HUES6 (cell line): ENCODE measurements around the gene APC.
A peak's percentile ranks its signal among the peaks of the same experiment; 100 is the strongest.

Experiments
- H3K27ac ChIP-seq: 2 replicates; pipeline ENCODE4 v1.7.0; 2013; ENCODE audit warnings: low read depth, mild to moderate bottlenecking, low read length, inconsistent platforms
- H3K27me3 ChIP-seq: 2 replicates; pipeline ENCODE4 v1.6.1; 2013; ENCODE audit warnings: low read length; ENCODE audit not compliant: control insufficient read depth, insufficient read depth
- H3K36me3 ChIP-seq: 2 replicates; pipeline ENCODE4 v1.6.1; 2013; ENCODE audit warnings: low read length; ENCODE audit not compliant: control insufficient read depth, insufficient read depth
- H3K4me1 ChIP-seq: 2 replicates; pipeline ENCODE4 v1.6.1; 2013; ENCODE audit warnings: low read length; ENCODE audit not compliant: control insufficient read depth, insufficient read depth
- H3K4me3 ChIP-seq: 2 replicates; pipeline ENCODE4 v1.5.1; 2013; ENCODE audit warnings: low read depth, low read length
- H3K9ac ChIP-seq: one replicate; pipeline ENCODE4 v1.6.1; 2013; ENCODE audit warnings: mild to moderate bottlenecking, low read length
- H3K9me3 ChIP-seq: 2 replicates; pipeline ENCODE4 v1.6.1; 2013; ENCODE audit warnings: low read depth, low read length; ENCODE audit not compliant: control insufficient read depth, insufficient read depth

APC gene

GRCh38 chr5:112743631-112744030, 5.9 kb downstream of the APC start:
- no peak overlapping the region for H3K9ac ChIP-seq
- H3K27ac ChIP-seq, result no peak overlapping the region
- no peaks in the 10 kb centered on the region for H3K9me3 ChIP-seq
- no peak overlapping the region for H3K4me3 ChIP-seq
- no peaks in the 10 kb centered on the region for H3K27me3 ChIP-seq
- no peaks in the 10 kb centered on the region for H3K36me3 ChIP-seq
- no peaks in the 10 kb centered on the region for H3K4me1 ChIP-seq

GRCh38 chr5:112752335-112752734, 14.7 kb downstream of the APC start:
- Histone ChIP-seq H3K27me3 (no peaks in the 10 kb centered on the region), H3K4me1 (no peaks in the 10 kb centered on the region; the same call in 1 of the 2 replicates), H3K27ac (no peak overlapping the region), H3K4me3 (no peak overlapping the region), H3K9ac (no peak overlapping the region), H3K36me3 (peaks cover 3% of the 10 kb centered on the region; the same call in 1 of the 2 replicates), H3K9me3 (no peaks in the 10 kb centered on the region)

- H3K9me3 ChIP-seq, result no peaks in the 10 kb centered on the region
- H3K27ac ChIP-seq, result no peak overlapping the region
- no peak overlapping the region for H3K9ac ChIP-seq
- peaks cover 9% of the 10 kb centered on the region for H3K36me3 ChIP-seq
- H3K4me1 ChIP-seq, result no peaks in the 10 kb centered on the region; the same call in 1 of the 2 replicates
- no peaks in the 10 kb centered on the region for H3K27me3 ChIP-seq
- H3K4me3 ChIP-seq, result no peak overlapping the region
These were observed 18.0 kb downstream of the APC start for GRCh38 chr5:112755703-112756102.

- H3K9me3 ChIP-seq, result no peaks in the 10 kb centered on the region
- no peak overlapping the region for H3K9ac ChIP-seq
- no peaks in the 10 kb centered on the region for H3K27me3 ChIP-seq
- no peaks in the 10 kb centered on the region; the same call in 1 of the 2 replicates for H3K4me1 ChIP-seq
- H3K27ac ChIP-seq, result peak overlapping the region; percentile 44; the same call in 1 of the 2 replicates
- no peak overlapping the region for H3K4me3 ChIP-seq
- peaks cover 9% of the 10 kb centered on the region for H3K36me3 ChIP-seq
These were observed 20.0 kb downstream of the APC start for GRCh38 chr5:112757468-112758208.

- Histone ChIP-seq H3K9ac (no peak overlapping the region), H3K36me3 (peaks cover 9% of the 10 kb centered on the region), H3K4me1 (no peaks in the 10 kb centered on the region; the same call in 1 of the 2 replicates), H3K9me3 (no peaks in the 10 kb centered on the region), H3K4me3 (no peak overlapping the region), H3K27me3 (no peaks in the 10 kb centered on the region), H3K27ac (no peak overlapping the region)
These were observed 21.0 kb downstream of the APC start for GRCh38 chr5:112758676-112759075.

- H3K9ac ChIP-seq, result no peak overlapping the region
- H3K36me3 ChIP-seq, result peaks cover 9% of the 10 kb centered on the region
- H3K27me3 ChIP-seq, result no peaks in the 10 kb centered on the region
- H3K4me1 ChIP-seq, result no peaks in the 10 kb centered on the region; the same call in 1 of the 2 replicates
- H3K9me3 ChIP-seq, result no peaks in the 10 kb centered on the region
- H3K4me3 ChIP-seq, result no peak overlapping the region
- H3K27ac ChIP-seq, result no peak overlapping the region
These were observed 24.6 kb downstream of the APC start for GRCh38 chr5:112762113-112762810.

- Histone ChIP-seq H3K4me3 (no peak overlapping the region), H3K4me1 (no peaks in the 10 kb centered on the region), H3K9ac (no peak overlapping the region), H3K27me3 (no peaks in the 10 kb centered on the region), H3K36me3 (peaks cover 17% of the 10 kb centered on the region), H3K9me3 (no peaks in the 10 kb centered on the region), H3K27ac (no peak overlapping the region)
These were observed 25.5 kb downstream of the APC start for GRCh38 chr5:112763165-112763564.

- H3K27me3 ChIP-seq, result no peaks in the 10 kb centered on the region
- H3K9ac ChIP-seq, result no peak overlapping the region
- H3K9me3 ChIP-seq, result no peaks in the 10 kb centered on the region
- H3K4me1 ChIP-seq, result no peaks in the 10 kb centered on the region
- H3K27ac ChIP-seq, result no peak overlapping the region
- H3K4me3 ChIP-seq, result no peak overlapping the region
- peaks cover 33% of the 10 kb centered on the region for H3K36me3 ChIP-seq
These were observed 34.4 kb downstream of the APC start for GRCh38 chr5:112772124-112772523.

- no peaks in the 10 kb centered on the region for H3K27me3 ChIP-seq
- H3K9ac ChIP-seq, result no peak overlapping the region
- H3K4me3 ChIP-seq, result no peak overlapping the region
- H3K4me1 ChIP-seq, result 0 out of 2 replicates have a peak, but pooled peaks cover 2% of the 10 kb centered on the region
- peaks cover 8% of the 10 kb centered on the region for H3K36me3 ChIP-seq
- H3K9me3 ChIP-seq, result no peaks in the 10 kb centered on the region
- H3K27ac ChIP-seq, result no peak overlapping the region
These were observed 38.7 kb downstream of the APC start for GRCh38 chr5:112776301-112776856.

- Histone ChIP-seq H3K27ac (no peak overlapping the region), H3K9me3 (no peaks in the 10 kb centered on the region), H3K4me3 (no peak overlapping the region), H3K4me1 (0 out of 2 replicates have a peak, but pooled peaks cover 2% of the 10 kb centered on the region), H3K27me3 (no peaks in the 10 kb centered on the region), H3K9ac (no peak overlapping the region), H3K36me3 (peaks cover 18% of the 10 kb centered on the region)
These were observed 41.8 kb downstream of the APC start for GRCh38 chr5:112779531-112779930.

- H3K4me1 ChIP-seq, result no peaks in the 10 kb centered on the region
- no peak overlapping the region for H3K27ac ChIP-seq
These were observed 47.0 kb downstream of the APC start for GRCh38 chr5:112784726-112785125.

More at GRCh38 chr5:112784726-112785125, 47.0 kb downstream of the APC start:
- Histone ChIP-seq H3K36me3 (peaks cover 12% of the 10 kb centered on the region), H3K27me3 (no peaks in the 10 kb centered on the region), H3K4me3 (no peak overlapping the region), H3K9me3 (no peaks in the 10 kb centered on the region), H3K9ac (no peak overlapping the region)
